Hepatic stellate cell (primary cell): ENCODE data around the gene DCC.

Experiments used
- DNase-seq: peaks from one replicate; pipeline ENCODE4 v3.0.0; 2011; ENCODE audit warnings: low spot score

Gene DCC

GRCh38 chr18:52816121-52816520, 476.1 kb downstream of the DCC start:
- no peak for DNase-seq

- no peak for DNase-seq
Measured at GRCh38 chr18:52822160-52822559, 482.2 kb downstream of the DCC start.

- DNase-seq = no peak
Measured at GRCh38 chr18:52824126-52824525, 484.1 kb downstream of the DCC start.

- DNase-seq = no peak
Measured at GRCh38 chr18:52826994-52827393, 487.0 kb downstream of the DCC start.

- no peak for DNase-seq
Measured at GRCh38 chr18:52829320-52829719, 489.3 kb downstream of the DCC start.

GRCh38 chr18:52829876-52830405, 489.9 kb downstream of the DCC start:
- DNase-seq = no peak

GRCh38 chr18:52844323-52844722, 504.3 kb downstream of the DCC start:
- no peak for DNase-seq

- DNase-seq = no peak
Measured at GRCh38 chr18:52845036-52845435, 505.0 kb downstream of the DCC start.

GRCh38 chr18:52850031-52850560, 510.1 kb downstream of the DCC start:
- DNase-seq = no peak

GRCh38 chr18:52861558-52861957, 521.6 kb downstream of the DCC start:
- DNase-seq = no peak

GRCh38 chr18:52869349-52869923, 529.4 kb downstream of the DCC start:
- DNase-seq = no peak

- no peak for DNase-seq
Measured at GRCh38 chr18:52869942-52870907, 530.2 kb downstream of the DCC start.

GRCh38 chr18:52874774-52875173, 534.8 kb downstream of the DCC start:
- no peak for DNase-seq

GRCh38 chr18:52875725-52876124, 535.7 kb downstream of the DCC start:
- DNase-seq = no peak

GRCh38 chr18:52888014-52888413, 548.0 kb downstream of the DCC start:
- DNase-seq = no peak

- no peak for DNase-seq
Measured at GRCh38 chr18:52894801-52895200, 554.8 kb downstream of the DCC start.

GRCh38 chr18:52897611-52898484, 557.9 kb downstream of the DCC start:
- no peak for DNase-seq

- DNase-seq = no peak
Measured at GRCh38 chr18:52898485-52899058, 558.6 kb downstream of the DCC start.

GRCh38 chr18:52902188-52902587, 562.2 kb downstream of the DCC start:
- DNase-seq = no peak

GRCh38 chr18:52903857-52904256, 563.9 kb downstream of the DCC start:
- no peak for DNase-seq

GRCh38 chr18:52907543-52908308, 567.7 kb downstream of the DCC start:
- DNase-seq = no peak
